ENCODE measurements around the gene PDXDC1. TPM values are rescaled to one million over a fixed set of nuclear protein-coding genes. Genes with fewer than 3 reads are reported as not detected.
"Not testable (repeated sequence)": the region's sequence is repeated elsewhere in the genome, so short reads cannot be mapped to it uniquely, and the experiment has no call there.

PDXDC1 gene
- total RNA-seq, 1 donor from 2014 or later = 58.5 TPM

DNA sequence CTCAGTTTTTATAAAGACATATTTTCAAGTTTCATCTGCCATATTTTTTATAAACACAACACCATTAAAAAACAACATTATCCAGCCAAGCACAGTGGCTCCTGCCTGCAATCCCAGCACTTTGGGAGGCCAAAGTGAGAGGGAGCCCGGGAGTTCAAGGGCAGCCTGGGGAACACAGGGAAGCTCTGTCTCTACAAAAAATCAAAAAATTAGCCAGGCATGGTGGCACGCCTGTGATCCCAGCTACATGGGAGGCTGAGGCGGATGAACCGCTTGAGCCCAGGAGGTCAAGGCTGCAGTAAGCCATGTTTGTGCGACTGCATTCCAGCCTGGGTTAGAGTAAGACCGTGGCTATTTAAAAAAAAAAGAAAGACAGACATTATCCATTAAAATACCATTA lies 98.3 kb downstream of the PDXDC1 start:
- peaks cover 50 to 55% of the 10 kb centered on the region in 2 donors for H3K36me3 ChIP-seq
- H3K27ac ChIP-seq = no peak overlapping the region
- H3K4me3 ChIP-seq = no peak overlapping the region
- no peaks in the 10 kb centered on the region for H3K4me1 ChIP-seq
- intact Hi-C loops (cut with DNase I) = no loop called here
- no peaks in the 10 kb centered on the region for H3K27me3 ChIP-seq
- no peaks in the 10 kb centered on the region for H3K9me3 ChIP-seq
- TF ChIP-seq, protein P1, sequence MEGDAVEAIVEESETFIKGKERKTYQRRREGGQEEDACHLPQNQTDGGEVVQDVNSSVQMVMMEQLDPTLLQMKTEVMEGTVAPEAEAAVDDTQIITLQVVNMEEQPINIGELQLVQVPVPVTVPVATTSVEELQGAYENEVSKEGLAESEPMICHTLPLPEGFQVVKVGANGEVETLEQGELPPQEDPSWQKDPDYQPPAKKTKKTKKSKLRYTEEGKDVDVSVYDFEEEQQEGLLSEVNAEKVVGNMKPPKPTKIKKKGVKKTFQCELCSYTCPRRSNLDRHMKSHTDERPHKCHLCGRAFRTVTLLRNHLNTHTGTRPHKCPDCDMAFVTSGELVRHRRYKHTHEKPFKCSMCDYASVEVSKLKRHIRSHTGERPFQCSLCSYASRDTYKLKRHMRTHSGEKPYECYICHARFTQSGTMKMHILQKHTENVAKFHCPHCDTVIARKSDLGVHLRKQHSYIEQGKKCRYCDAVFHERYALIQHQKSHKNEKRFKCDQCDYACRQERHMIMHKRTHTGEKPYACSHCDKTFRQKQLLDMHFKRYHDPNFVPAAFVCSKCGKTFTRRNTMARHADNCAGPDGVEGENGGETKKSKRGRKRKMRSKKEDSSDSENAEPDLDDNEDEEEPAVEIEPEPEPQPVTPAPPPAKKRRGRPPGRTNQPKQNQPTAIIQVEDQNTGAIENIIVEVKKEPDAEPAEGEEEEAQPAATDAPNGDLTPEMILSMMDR (IDR thresholded peaks at IDR 0.05) = no peak
- no peak for DNase-seq (ENCODE audit: low spot score in 2 of 2)

DNA sequence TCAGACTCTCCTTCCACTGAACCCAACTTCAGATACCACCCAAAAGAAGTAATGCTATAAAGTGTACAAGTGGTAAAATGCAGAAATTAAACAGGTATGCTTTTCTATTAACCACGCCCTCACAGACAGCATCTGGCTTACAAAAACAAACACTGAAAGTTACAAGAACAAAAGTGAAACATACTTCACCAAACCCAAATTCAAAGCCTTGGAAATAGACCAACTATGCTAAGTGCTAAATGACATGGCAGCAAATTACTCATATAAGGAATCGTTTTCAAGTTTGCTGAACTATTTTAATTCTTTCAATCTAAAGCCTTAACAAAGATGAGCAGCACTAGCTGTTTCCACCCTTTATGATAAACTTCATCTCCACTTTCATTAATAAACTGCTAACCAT lies 101.3 kb downstream of the PDXDC1 start:
- DNase-seq (ENCODE audit: low spot score in 2 of 2); H3K27me3 ChIP-seq; H3K4me1 ChIP-seq; intact Hi-C loops (cut with DNase I); H3K9me3 ChIP-seq; H3K4me3 ChIP-seq; H3K27ac ChIP-seq: not testable (repeated sequence)
- H3K36me3 ChIP-seq = peaks cover 49 to 53% of the 10 kb centered on the region in 2 donors

DNA sequence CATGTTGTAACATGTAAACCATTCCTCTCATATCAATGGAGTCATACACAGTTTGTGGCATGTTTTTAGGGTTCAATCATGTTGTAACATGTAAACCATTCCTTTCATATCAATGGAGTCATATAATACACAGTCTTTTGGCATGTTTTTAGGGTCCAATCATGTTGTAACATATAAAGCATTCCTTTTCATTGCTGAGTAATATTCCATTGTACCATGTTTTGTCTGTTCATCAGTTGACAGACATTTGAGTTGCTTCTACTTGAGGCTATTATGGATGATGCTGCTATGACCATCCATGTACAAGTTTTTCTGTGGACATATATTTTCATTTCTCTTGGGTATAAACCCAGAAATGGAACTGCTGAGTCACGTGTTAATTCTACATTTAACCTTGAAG lies 106.1 kb downstream of the PDXDC1 start:
- peaks cover 45 to 63% of the 10 kb centered on the region in 2 donors for H3K36me3 ChIP-seq
- H3K4me1 ChIP-seq; intact Hi-C loops (cut with DNase I); H3K4me3 ChIP-seq; H3K27ac ChIP-seq; DNase-seq (ENCODE audit: low spot score in 2 of 2); H3K27me3 ChIP-seq; H3K9me3 ChIP-seq: not testable (repeated sequence)

DNA sequence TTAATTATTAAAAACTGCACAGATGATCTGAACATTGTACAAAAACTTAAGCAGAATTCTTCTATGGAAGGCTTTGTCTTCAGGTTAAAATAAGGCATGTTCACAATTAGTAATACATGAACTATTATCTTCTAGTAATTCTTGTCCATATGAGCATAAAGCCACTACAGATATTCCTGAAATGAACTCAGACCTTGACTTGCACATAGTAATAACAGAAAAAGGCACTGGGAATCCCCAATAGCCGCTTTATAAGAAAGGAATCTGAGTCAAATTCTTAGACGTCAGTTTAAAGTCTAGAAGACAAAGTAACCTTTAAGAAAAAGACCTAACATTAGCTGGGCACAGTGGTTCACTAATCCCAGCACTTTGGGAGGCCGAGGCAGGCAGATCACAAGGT lies 108.0 kb downstream of the PDXDC1 start:
- DNase-seq (ENCODE audit: low spot score in 2 of 2); H3K4me3 ChIP-seq; intact Hi-C loops (cut with DNase I); H3K27ac ChIP-seq; H3K27me3 ChIP-seq; H3K9me3 ChIP-seq; H3K4me1 ChIP-seq: not testable (repeated sequence)
- peaks cover 42 to 60% of the 10 kb centered on the region in 2 donors for H3K36me3 ChIP-seq

DNA sequence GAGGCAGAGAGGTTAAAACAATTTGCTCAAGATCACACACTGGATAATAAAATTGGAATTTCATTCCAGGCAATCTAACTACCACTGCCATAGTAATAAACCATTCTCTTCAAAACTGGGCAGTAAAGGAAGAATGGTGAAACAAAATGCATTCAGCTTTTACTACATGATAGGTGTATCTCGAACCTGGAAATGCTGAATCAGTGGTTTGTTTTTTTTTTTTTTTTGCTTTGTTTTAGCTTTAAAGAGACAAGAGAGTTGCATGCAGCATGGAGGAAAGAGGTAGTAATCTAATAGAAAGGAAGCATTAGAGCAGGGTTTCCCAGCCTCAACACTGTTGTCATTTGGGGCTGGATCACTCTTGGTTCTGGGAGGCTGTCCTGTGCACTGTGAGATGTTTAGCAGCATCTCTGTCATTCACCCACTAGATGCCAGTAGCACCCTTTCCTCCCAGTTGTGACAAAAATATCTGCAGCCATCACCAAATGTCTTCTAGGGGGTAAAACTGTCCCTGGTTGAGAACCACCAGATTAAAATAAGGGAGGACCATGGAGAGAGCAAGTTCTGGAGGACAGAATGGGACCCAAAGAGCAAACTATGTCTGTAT lies 115.9 kb downstream of the PDXDC1 start:
- H3K27ac ChIP-seq; H3K9me3 ChIP-seq; H3K4me3 ChIP-seq; DNase-seq (ENCODE audit: low spot score in 2 of 2); H3K27me3 ChIP-seq: not testable (repeated sequence)
- peaks cover 4 to 12% of the 10 kb centered on the region in 2 donors for H3K4me1 ChIP-seq
- intact Hi-C loops (cut with DNase I) = loop anchor here (10.0 kb wide), 1 partner anchor 54 kb away; no protein-coding TSS in a partner anchor
- peaks cover 17 to 35% of the 10 kb centered on the region in 2 donors for H3K36me3 ChIP-seq

DNA sequence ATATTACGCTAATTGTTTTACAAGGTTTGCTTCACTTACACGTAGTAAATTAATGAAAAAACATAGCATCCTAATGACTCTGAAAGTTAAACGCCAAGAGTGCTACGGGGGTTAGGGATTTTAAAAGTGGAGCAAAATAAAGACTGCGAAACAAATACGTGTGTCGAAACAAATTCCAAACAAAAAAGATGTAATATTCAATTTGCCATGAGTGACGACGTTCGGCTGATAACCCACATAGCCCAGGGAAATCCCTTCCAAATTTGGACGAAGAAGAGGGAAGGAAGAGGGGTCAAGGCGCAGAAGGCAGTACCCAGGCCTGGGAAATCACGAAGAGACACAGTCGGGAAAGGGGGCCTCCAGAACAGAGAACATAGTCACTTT lies 118.7 kb downstream of the PDXDC1 start:
- peak overlapping the region; percentile 72 to 90 for H3K4me3 ChIP-seq
- intact Hi-C loops (cut with DNase I) = loop anchor here (10.0 kb wide), 1 partner anchor 51 kb away; no protein-coding TSS in a partner anchor

DNA sequence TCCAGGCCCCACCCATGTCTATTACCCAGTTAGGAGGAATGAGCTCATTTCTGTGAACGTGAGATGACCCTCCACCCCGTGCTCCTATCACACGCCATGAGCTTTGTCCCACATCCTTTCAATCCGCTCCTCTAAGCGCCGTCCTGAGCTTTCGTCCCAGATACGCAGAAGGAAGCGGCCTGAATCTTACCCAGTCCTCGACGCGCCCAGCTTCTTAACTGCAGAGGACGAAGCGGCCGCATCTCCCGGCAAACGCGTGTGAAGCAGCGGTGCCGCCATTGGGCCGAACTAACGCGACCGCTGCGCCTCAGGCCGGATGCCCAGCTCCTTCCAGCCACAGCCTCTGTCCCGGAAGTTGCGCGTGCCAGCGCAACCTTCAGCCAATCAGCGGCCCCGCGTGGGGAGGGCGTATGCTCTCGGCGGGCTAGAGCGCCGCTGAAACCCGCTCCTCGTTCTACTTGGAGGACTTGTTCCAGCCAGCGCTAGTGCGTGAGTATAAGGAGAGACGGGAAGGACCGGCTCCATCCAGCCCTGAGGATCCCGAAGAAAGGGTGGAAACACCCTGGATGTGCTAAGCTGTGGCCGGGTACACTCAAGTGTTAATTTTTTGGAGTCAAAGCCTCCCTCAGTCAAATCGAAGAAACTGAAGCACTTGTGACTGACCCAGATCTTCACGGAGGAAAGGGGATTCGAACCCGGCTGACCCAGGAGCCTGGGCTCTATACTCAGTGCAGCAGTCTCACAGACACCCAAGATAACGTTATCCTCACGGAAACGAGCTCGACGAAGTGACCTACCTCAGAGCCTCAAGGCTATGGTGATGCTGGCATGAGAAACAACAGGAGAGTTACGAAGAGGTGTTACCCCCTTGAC lies 119.4 kb downstream of the PDXDC1 start, which contains the start of gene RRN3:
Gene RRN3 (minus strand): TSS at position 318 of the 873 bp plus-strand sequence. CDS start 39 bp downstream, at position 279.
- intact Hi-C loops (cut with DNase I) = loop anchor here (10.0 kb wide), 1 partner anchor 51 kb away; no protein-coding TSS in a partner anchor
- DNase-seq (ENCODE audit: low spot score in 2 of 2) = peak; percentile 73 to 96
- peaks cover 7 to 18% of the 10 kb centered on the region in 2 donors for H3K36me3 ChIP-seq
- peaks cover 4 to 12% of the 10 kb centered on the region in 2 donors for H3K4me1 ChIP-seq
- H3K9me3 ChIP-seq, H3K27me3 ChIP-seq: not testable (repeated sequence)
- H3K27ac ChIP-seq = peak within 1 kb of the TSS; percentile 76 to 86
- peak within 1 kb of the TSS; percentile 72 to 90 for H3K4me3 ChIP-seq

More for the DNA sequence above, 118.7 kb downstream of the PDXDC1 start:
- not testable (repeated sequence) for H3K27me3 ChIP-seq; DNase-seq (ENCODE audit: low spot score in 2 of 2); H3K9me3 ChIP-seq
- Histone ChIP-seq H3K4me1 (peaks cover 4 to 12% of the 10 kb centered on the region in 2 donors), H3K36me3 (peaks cover 7 to 22% of the 10 kb centered on the region in 2 donors), H3K27ac (peak overlapping the region; percentile 76 to 86)

DNA sequence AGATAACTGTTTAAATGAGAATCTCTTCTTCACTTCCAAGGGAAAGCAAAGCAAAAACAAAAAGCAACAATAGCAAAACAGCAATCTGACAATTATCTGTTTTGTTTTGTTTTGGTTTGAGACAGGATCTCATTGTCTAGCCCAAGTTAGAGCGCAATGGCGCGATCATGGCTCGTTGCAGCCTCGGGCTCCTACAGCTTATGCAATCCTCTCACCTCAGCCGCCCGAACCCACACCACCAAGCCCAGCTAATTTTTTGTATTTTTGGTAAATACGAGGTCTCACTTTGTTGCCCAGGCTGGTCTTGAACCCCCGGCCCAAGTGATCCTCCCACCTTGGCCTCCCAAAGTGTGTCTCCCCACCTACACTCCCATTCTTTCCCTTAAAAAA lies 121.8 kb downstream of the PDXDC1 start:
- intact Hi-C loops (cut with DNase I) = loop anchor here (10.0 kb wide), 1 partner anchor 48 kb away; no protein-coding TSS in a partner anchor
- H3K27ac ChIP-seq; DNase-seq (ENCODE audit: low spot score in 2 of 2); H3K36me3 ChIP-seq; H3K27me3 ChIP-seq; H3K4me3 ChIP-seq; H3K9me3 ChIP-seq: not testable (repeated sequence)
- peaks cover 4 to 12% of the 10 kb centered on the region in 2 donors for H3K4me1 ChIP-seq

DNA sequence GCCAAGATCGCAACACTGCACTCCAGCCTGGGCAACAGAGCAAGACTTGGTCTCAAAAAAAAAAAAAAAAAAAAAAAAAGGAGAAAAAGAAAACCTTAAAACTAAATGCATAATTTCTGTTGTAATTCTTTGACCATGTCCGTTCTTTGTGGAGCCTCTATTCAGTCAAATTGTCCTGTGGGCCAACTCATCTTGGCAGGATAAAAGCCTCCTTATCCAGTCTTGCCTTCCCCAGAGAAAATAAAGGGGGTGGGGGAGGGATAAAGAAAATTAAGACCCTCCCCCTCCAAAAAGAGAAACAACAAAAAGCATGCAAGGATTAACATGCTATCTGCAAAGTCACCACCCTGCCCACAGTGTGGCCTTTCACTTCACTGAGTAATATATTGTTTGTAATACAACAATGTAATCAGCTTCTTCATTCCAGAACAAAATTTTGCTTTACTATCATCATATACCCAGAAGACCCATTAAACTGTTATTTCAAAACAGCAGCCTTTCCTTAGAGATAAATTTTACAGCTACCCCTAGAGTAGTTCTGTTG lies 124.6 kb downstream of the PDXDC1 start:
- not testable (repeated sequence) for H3K4me1 ChIP-seq; H3K9me3 ChIP-seq; H3K36me3 ChIP-seq; H3K27ac ChIP-seq; DNase-seq (ENCODE audit: low spot score in 2 of 2); H3K4me3 ChIP-seq; H3K27me3 ChIP-seq
- intact Hi-C loops (cut with DNase I) = loop anchor here (10.0 kb wide), 1 partner anchor 45 kb away; no protein-coding TSS in a partner anchor

DNA sequence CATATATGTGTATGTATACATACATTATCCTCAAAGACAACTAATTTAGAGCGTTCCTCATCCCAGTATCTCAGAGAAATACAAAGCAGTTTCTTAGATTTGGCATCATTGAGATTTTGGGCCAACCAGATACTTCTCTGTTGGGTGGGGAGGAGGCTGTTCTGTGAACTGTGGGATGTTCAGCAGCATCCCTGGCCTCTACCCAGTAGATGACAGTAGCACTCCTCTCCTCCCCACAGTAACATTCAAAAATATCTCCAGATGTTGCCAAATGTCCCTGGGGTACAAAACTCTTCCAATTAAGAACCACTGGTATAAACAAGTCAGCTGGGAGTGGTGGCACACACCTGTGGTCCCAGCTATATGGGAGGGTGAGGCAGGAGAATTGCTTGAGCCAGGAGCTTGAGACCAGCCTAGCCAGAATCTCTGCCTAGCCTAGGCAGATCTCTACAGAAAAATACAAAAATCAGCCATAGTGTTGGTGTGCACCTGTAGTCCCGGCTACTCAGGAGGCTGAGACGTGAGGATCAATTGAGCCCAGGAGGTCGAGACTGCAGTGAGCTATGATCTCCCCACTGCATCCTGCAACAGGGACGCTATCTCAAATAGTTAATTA lies 125.7 kb downstream of the PDXDC1 start:
- DNase-seq (ENCODE audit: low spot score in 2 of 2); H3K4me3 ChIP-seq; intact Hi-C loops (cut with DNase I); H3K4me1 ChIP-seq; H3K27ac ChIP-seq; H3K36me3 ChIP-seq; H3K27me3 ChIP-seq; H3K9me3 ChIP-seq: not testable (repeated sequence)

DNA sequence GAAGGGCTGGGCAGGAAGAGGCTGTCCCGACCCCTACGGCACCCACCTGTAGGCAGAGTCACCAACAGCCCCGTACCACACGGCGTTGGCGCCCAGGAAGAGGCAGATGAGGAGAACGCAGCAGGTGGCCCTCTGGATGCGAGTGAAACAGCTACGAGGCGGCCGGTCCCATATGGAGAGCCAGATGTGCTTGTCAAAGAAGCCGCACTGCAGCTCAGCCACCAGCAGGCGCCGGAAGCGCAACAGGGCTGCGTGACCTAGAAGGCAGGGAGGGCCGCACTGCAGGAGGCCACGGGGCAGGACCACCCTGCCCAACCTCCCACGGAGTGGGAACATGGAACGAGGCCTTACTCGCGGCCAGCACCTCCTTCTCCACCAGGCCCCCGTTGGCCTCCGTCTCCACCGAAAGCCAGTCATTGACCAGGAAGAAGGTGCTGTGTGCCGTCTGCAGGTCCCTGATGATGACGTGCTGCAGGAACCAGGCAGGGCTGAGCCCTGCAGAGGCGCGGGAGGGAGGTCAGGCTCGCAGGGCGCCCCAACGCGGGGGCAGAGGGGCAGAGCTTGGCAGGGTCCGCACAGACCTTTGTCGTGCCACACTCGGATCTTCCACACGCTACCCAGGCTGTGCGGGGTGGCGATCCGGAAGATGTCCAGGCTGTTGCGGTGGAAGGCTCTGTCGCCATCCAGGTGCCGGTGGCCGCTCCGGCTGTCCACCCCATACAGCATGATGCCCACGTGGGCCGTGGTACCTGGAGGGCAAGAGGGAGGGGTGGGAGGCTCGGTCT lies 153.0 kb downstream of the PDXDC1 start:
- H3K27ac ChIP-seq; intact Hi-C loops (cut with DNase I); H3K4me1 ChIP-seq; H3K27me3 ChIP-seq; H3K4me3 ChIP-seq; H3K9me3 ChIP-seq; DNase-seq (ENCODE audit: low spot score in 2 of 2): not testable (repeated sequence)
- H3K36me3 ChIP-seq = peaks cover 22 to 25% of the 10 kb centered on the region in 2 donors
